Raji (cell line): ENCODE measurements around the gene RTF1.

Experiments used
- POLR2A ChIP-seq: IDR thresholded peaks from 2 replicates; pipeline ENCODE4 v1.6.1; 2011; ENCODE audit warnings: low read depth, low read length, control low read depth; ENCODE audit not compliant: insufficient read depth

Gene RTF1

GRCh38 chr15:41506796-41507341 is 90.0 kb downstream of the RTF1 start:
- TF ChIP-seq POLR2A: no peak

GRCh38 chr15:41507820-41508290 is 91.0 kb downstream of the RTF1 start:
- TF ChIP-seq POLR2A: no peak

GRCh38 chr15:41510728-41511127 is 93.8 kb downstream of the RTF1 start:
- TF ChIP-seq POLR2A: no peak

GRCh38 chr15:41511331-41511898 is 94.5 kb downstream of the RTF1 start:
- no peak for TF ChIP-seq POLR2A

GRCh38 chr15:41511899-41512369 is 95.0 kb downstream of the RTF1 start:
- TF ChIP-seq POLR2A: no peak

GRCh38 chr15:41512512-41512939 is 95.6 kb downstream of the RTF1 start:
- no peak for TF ChIP-seq POLR2A

GRCh38 chr15:41512940-41513505 is 96.1 kb downstream of the RTF1 start:
- TF ChIP-seq POLR2A: no peak

- TF ChIP-seq POLR2A: no peak
These were observed 96.8 kb downstream of the RTF1 start, which contains the start of gene LTK for GRCh38 chr15:41513506-41514227. TSS of gene LTK (minus strand) at chr15:41513827. CDS start at chr15:41513709, 118 bp downstream.

- no peak for TF ChIP-seq POLR2A
These were observed 101.1 kb downstream of the RTF1 start for GRCh38 chr15:41517895-41518449.

- TF ChIP-seq POLR2A: no peak
These were observed 103.7 kb downstream of the RTF1 start for GRCh38 chr15:41520636-41521035.

GRCh38 chr15:41521614-41522013 is 104.7 kb downstream of the RTF1 start:
- no peak for TF ChIP-seq POLR2A

- no peak for TF ChIP-seq POLR2A
These were observed 106.2 kb downstream of the RTF1 start for GRCh38 chr15:41523097-41523496.

GRCh38 chr15:41530363-41530956 is 113.6 kb downstream of the RTF1 start:
- TF ChIP-seq POLR2A: no peak
